ENCODE data around the gene MAN2A1.

The MAN2A1 gene

DNA sequence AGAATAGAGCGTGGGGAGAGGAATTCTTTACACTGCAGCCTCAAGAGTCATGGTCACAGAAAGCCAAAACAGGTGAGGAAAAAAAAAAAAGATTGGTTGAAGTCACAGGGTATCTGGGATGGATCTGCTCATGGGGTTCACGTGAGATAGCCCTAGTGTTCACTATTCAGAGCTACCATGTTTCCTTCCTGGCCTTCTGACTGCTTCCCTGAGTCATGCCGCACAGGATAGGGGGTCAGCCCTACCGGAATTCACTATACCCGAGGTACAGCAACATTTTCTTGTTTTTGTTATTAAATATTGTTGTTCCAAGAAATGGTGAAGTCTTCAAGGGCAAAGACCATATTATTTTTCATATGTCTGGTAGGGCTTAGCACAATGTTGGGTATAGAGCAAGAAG is 21.5 kb upstream of the MAN2A1 start:
- TF ChIP-seq, protein P1, sequence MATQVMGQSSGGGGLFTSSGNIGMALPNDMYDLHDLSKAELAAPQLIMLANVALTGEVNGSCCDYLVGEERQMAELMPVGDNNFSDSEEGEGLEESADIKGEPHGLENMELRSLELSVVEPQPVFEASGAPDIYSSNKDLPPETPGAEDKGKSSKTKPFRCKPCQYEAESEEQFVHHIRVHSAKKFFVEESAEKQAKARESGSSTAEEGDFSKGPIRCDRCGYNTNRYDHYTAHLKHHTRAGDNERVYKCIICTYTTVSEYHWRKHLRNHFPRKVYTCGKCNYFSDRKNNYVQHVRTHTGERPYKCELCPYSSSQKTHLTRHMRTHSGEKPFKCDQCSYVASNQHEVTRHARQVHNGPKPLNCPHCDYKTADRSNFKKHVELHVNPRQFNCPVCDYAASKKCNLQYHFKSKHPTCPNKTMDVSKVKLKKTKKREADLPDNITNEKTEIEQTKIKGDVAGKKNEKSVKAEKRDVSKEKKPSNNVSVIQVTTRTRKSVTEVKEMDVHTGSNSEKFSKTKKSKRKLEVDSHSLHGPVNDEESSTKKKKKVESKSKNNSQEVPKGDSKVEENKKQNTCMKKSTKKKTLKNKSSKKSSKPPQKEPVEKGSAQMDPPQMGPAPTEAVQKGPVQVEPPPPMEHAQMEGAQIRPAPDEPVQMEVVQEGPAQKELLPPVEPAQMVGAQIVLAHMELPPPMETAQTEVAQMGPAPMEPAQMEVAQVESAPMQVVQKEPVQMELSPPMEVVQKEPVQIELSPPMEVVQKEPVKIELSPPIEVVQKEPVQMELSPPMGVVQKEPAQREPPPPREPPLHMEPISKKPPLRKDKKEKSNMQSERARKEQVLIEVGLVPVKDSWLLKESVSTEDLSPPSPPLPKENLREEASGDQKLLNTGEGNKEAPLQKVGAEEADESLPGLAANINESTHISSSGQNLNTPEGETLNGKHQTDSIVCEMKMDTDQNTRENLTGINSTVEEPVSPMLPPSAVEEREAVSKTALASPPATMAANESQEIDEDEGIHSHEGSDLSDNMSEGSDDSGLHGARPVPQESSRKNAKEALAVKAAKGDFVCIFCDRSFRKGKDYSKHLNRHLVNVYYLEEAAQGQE (IDR thresholded peaks at IDR 0.05; ENCODE audit: insufficient read depth in 1 of 2, low read depth in 2 of 2, low read length in 2 of 2) = no peak
- TF ChIP-seq SIN3A (IDR thresholded peaks at IDR 0.05; ENCODE audit: borderline replicate concordance, insufficient read depth, low read length) = no peak
- TF ChIP-seq FOXP2 (optimal IDR thresholded peaks at IDR 0.05; ENCODE audit: borderline replicate concordance, extremely low read depth, extremely low read length, insufficient read depth) = no peak
- TF ChIP-seq TAF1 (IDR thresholded peaks at IDR 0.05; ENCODE audit: borderline replicate concordance, insufficient read depth, low read length) = no peak
- TF ChIP-seq POLR2AphosphoS5 (IDR thresholded peaks at IDR 0.05; ENCODE audit: low read depth, low read length) = no peak

DNA sequence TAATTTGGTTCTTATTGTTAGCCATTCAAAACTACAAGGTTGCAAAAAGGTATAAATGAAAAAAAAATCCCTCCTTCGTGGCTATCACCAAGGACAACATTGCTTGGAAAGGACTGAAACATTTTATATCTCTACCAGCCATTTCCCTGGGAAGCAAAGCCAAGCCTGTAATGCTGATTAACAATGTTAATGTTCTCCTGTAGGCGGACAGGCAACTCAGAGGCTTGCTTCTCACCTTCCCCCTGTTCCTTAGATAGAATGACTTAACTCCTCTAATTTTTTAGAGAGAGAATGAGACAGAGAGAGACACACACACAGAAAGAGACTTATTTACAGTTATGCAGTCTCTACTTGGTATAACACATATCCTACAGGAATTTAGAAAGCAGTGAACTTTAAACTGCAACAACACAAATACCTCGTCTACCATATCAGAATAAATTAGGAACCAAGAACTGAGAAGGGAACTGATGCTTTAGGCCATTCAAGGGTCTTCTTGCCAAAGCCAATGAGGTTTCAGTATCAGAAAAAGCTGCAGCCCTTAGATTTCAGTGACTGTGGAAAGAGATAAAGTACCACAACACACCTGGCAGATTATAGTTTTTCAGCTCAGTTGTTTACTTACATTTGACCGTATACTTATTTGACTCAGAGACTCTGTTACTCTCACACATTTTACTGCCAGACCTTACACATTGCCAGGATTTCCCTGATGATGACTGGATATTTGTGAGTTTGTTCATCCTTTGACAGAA is 20.9 kb upstream of the MAN2A1 start:
- TF ChIP-seq POLR2AphosphoS5 (IDR thresholded peaks at IDR 0.05; ENCODE audit: low read depth, low read length) = no peak
- TF ChIP-seq, protein P1 (IDR thresholded peaks at IDR 0.05; ENCODE audit: insufficient read depth in 1 of 2, low read depth in 2 of 2, low read length in 2 of 2) = no peak
- no peak for TF ChIP-seq TAF1 (IDR thresholded peaks at IDR 0.05; ENCODE audit: borderline replicate concordance, insufficient read depth, low read length)
- TF ChIP-seq SIN3A (IDR thresholded peaks at IDR 0.05; ENCODE audit: borderline replicate concordance, insufficient read depth, low read length) = no peak
- no peak for TF ChIP-seq FOXP2 (optimal IDR thresholded peaks at IDR 0.05; ENCODE audit: borderline replicate concordance, extremely low read depth, extremely low read length, insufficient read depth)

DNA sequence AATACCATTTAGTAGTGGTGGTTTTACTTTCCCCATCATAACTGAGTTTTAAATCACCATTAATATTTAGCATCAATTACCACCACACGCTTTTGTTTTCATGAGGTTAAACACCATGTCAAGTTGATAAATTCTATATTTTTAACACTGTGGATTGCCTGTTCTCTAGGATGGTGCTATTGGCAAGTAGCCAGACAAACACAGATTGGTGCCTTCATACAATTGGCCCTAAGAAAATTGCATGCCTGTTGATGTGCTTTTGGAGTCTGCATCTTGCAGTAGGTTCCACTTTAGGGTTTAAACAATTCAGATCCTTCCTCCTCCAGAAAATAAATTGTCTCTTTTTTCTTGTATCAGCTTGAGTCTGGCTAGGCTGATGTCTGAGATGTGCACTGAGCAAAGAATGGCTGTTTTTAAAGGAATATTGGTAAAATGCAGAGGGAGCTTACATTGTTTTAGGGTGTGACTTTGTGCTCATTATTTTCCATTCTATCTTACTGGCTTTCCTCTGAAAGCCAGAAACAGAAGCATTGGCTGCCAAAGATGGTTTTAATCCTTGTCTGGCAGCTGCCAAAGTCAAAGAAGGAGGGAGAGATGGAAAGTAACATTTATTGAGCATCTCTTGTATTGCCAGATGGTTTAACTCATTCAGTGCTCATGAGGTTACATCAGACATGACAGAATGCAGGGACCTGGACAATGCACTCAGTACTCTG is 19.6 kb upstream of the MAN2A1 start:
- TF ChIP-seq FOXP2 (optimal IDR thresholded peaks at IDR 0.05; ENCODE audit: borderline replicate concordance, extremely low read depth, extremely low read length, insufficient read depth) (no peak), SIN3A (IDR thresholded peaks at IDR 0.05; ENCODE audit: borderline replicate concordance, insufficient read depth, low read length) (no peak)

DNA sequence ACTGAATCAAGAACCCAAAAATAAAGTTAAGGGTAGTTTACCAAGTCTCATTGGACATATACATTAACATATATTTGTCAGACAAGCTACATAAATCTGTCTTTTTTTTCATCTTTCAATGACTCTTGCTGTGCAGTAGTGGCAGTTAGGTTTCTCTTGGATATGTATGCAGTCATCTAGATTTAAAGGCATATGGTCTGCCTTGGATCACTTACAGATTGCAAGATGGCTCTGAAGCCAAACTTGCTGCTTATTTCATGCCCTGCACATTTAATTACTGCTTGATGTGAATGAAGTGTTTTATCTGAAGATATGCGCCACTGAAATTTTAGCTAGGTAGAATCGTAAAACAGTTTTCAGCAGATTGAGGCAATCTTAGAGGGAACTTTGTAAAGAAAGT is 18.6 kb upstream of the MAN2A1 start:
- TF ChIP-seq, protein P1 (IDR thresholded peaks at IDR 0.05; ENCODE audit: insufficient read depth in 1 of 2, low read depth in 2 of 2, low read length in 2 of 2) = no peak
- TF ChIP-seq TAF1 (IDR thresholded peaks at IDR 0.05; ENCODE audit: borderline replicate concordance, insufficient read depth, low read length) (no peak), FOXP2 (optimal IDR thresholded peaks at IDR 0.05; ENCODE audit: borderline replicate concordance, extremely low read depth, extremely low read length, insufficient read depth) (no peak), SIN3A (IDR thresholded peaks at IDR 0.05; ENCODE audit: borderline replicate concordance, insufficient read depth, low read length) (no peak), POLR2AphosphoS5 (IDR thresholded peaks at IDR 0.05; ENCODE audit: low read depth, low read length) (no peak)

DNA sequence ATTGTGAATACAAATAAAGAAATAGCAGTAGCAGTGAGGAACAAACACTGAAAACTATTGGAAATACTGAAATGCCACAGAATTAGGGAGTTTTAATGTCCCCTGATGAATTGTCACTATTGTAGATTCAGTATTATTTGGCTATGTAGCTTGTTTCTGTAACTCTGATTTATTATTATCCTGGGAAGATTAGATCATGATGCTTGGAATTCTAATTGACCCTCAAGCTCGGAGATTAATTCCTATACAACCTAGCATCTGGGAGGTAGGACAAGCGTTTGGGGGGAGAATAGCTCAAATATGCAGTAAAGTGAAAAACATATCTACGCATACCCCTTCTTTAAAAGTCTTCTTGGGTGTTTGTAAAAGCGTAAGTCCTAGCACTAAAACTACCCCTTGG is 15.1 kb upstream of the MAN2A1 start:
- no peak for TF ChIP-seq SIN3A (IDR thresholded peaks at IDR 0.05; ENCODE audit: borderline replicate concordance, insufficient read depth, low read length)
- no peak for TF ChIP-seq POLR2AphosphoS5 (IDR thresholded peaks at IDR 0.05; ENCODE audit: low read depth, low read length)
- TF ChIP-seq TAF1 (IDR thresholded peaks at IDR 0.05; ENCODE audit: borderline replicate concordance, insufficient read depth, low read length) = no peak

DNA sequence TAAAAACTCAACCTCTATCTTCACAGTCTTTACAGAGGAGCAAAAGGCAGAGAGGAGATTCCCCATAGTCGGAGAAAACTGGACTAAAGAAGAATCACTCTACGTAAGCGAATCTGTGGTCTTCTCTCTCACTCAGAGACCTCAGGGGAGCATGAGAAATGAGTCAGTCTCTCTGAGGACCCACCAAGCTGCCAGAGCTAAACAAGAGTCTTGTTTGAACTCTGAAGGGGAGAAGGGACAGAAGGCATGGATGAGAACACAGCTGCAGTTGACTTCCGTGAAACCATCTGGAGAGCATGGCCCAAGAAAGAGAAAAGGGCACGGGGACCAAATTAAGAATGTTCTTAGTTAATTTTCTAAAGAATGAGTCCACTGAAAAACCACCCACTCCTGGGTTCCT is 12.8 kb upstream of the MAN2A1 start:
- no peak for TF ChIP-seq TAF1 (IDR thresholded peaks at IDR 0.05; ENCODE audit: borderline replicate concordance, insufficient read depth, low read length)
- no peak for TF ChIP-seq POLR2AphosphoS5 (IDR thresholded peaks at IDR 0.05; ENCODE audit: low read depth, low read length)
- TF ChIP-seq FOXP2 (optimal IDR thresholded peaks at IDR 0.05; ENCODE audit: borderline replicate concordance, extremely low read depth, extremely low read length, insufficient read depth) = no peak
- TF ChIP-seq SIN3A (IDR thresholded peaks at IDR 0.05; ENCODE audit: borderline replicate concordance, insufficient read depth, low read length) = no peak
- TF ChIP-seq, protein P1 (IDR thresholded peaks at IDR 0.05; ENCODE audit: insufficient read depth in 1 of 2, low read depth in 2 of 2, low read length in 2 of 2) = no peak

All from PFSK-1 (cell line).